ENCODE measurements around the gene WNT8B.

The WNT8B gene

DNA sequence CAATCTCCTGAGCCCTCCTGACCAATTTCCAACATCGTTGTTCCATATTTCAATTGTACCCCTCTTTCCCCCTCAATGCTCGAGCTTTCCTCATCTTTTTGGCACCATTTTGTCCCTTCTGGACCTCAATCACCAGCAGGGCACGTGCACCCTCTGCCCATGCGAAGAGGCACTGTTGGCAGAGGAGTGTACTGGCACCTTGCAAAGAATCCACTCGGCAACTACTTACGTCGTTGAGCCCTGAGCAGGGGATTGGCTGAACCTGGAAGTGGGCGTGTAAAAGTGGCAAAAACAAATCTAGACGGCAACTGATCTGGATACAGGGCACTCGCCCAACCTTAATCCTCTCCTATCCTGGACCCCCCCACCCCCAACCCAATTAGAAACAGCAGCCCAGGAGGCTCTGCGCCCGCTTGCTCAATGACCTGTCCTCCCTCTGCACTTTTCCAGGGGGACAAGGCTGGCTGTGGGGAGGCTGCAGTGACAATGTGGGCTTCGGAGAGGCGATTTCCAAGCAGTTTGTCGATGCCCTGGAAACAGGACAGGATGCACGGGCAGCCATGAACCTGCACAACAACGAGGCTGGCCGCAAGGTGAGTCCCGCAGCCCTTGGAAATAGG, 18.8 kb downstream of the WNT8B start:
- in situ Hi-C loops (cut with MboI; ENCODE audit: low sequenced_read_pairs, unreplicated experiment), result no loop called here

GRCh38 chr10:100482181-100482833, 19.5 kb downstream of the WNT8B start:
- DNase-seq (ENCODE audit: low spot score), result peak; percentile 84
- peak; percentile 71 for TF ChIP-seq CTCF (IDR thresholded peaks at IDR 0.05; ENCODE audit: borderline replicate concordance, control extremely low read depth, extremely low read depth, insufficient read depth, missing control alignments)
- in situ Hi-C loops (cut with MboI; ENCODE audit: low sequenced_read_pairs, unreplicated experiment), result no loop called here

More for the DNA sequence above, 18.8 kb downstream of the WNT8B start:
- no peak for TF ChIP-seq CTCF (IDR thresholded peaks at IDR 0.05; ENCODE audit: borderline replicate concordance, control extremely low read depth, extremely low read depth, insufficient read depth, missing control alignments)
- peak; percentile 89 for DNase-seq (ENCODE audit: low spot score)

DNA sequence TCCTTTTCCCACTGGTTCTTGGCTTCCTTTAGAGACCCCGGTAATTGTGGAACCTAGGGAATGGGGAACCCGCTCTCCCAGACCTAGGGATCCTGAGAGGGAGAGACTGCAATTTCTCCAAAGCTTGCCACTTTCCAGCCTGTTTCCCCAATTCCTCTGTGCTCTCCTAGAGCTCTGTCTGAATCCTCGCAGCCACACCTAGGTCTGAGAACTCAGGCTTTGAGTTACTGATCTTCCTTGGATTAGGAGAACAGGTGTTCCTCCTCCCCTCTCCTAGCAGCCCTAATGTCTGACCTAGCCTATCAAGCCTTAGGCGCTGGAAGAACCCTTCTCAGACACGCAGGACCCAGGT, 20.0 kb downstream of the WNT8B start:
- in situ Hi-C loops (cut with MboI; ENCODE audit: low sequenced_read_pairs, unreplicated experiment), result no loop called here
- no peak for TF ChIP-seq CTCF (IDR thresholded peaks at IDR 0.05; ENCODE audit: borderline replicate concordance, control extremely low read depth, extremely low read depth, insufficient read depth, missing control alignments)
- DNase-seq (ENCODE audit: low spot score), result no peak

- no peak for TF ChIP-seq CTCF (IDR thresholded peaks at IDR 0.05; ENCODE audit: borderline replicate concordance, control extremely low read depth, extremely low read depth, insufficient read depth, missing control alignments)
- in situ Hi-C loops (cut with MboI; ENCODE audit: low sequenced_read_pairs, unreplicated experiment), result no loop called here
- DNase-seq (ENCODE audit: low spot score), result no peak
These were observed 21.3 kb downstream of the WNT8B start for GRCh38 chr10:100483876-100484666.

- DNase-seq (ENCODE audit: low spot score), result no peak
- in situ Hi-C loops (cut with MboI; ENCODE audit: low sequenced_read_pairs, unreplicated experiment), result no loop called here
- TF ChIP-seq CTCF (IDR thresholded peaks at IDR 0.05; ENCODE audit: borderline replicate concordance, control extremely low read depth, extremely low read depth, insufficient read depth, missing control alignments), result no peak
These were observed 22.6 kb downstream of the WNT8B start for GRCh38 chr10:100485366-100485765.

DNA sequence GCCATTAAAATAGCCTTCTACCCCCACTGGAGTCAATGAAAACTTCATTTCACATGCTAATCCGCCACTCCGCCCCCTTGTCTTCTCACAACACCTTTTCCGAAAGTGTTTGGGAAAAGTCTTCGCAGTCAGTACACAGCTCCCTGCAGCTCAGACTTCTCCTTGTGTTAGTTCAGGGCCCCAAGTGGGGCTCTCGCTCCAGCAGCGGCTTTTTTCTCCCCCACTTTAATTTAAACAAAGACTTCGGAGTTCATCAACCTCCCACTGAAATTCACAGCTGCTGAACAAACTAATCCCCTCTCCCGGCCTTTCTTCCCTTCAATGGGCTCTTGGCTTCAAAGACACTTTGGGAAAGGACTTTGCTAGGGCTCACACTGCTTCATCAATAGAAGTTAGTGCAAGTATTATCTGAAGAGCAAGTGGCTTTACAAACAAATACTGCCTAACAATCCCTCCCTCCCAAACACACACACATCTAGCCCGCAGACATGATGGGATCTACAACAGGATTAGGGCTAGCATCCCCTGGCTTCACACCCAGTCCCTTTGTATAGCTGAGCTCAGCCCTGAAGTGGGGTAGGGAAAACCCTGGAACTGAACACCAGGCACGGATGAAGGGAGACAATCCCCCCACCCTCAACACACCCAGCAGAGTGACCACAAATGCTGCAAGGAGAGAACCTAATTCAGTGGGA, 23.1 kb downstream of the WNT8B start:
- TF ChIP-seq CTCF (IDR thresholded peaks at IDR 0.05; ENCODE audit: borderline replicate concordance, control extremely low read depth, extremely low read depth, insufficient read depth, missing control alignments), result no peak
- in situ Hi-C loops (cut with MboI; ENCODE audit: low sequenced_read_pairs, unreplicated experiment), result no loop called here
- no peak for DNase-seq (ENCODE audit: low spot score)
